ENCODE data around the gene C4orf50. TPM values are rescaled to one million over a fixed set of nuclear protein-coding genes. Genes with fewer than 3 reads are reported as not detected.

C4orf50 gene
- total RNA-seq, 2 donors from 2014 or later, result 0.13 TPM; not detected in 1

DNA sequence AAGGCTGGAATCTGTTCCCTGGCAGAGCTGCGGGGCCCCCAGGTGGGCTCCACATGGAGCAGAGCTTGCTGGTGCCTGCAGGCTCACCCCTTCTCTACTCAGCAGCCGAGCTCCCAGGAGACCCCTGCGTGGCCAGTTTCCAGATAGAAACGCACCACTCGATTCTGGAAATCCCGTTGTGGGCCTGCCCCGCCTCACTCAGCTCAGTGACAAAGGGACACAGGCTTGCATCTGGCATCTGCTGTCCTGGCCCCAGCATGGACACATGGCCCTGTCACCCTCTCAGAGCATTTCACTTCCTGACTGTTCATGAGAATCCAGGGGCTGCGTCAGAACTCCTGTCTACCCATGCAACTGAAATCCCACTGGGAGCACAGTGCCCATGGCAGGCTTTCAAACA lies 20.5 kb upstream of the C4orf50 start:
- no peak for DNase-seq

GRCh38 chr4:6035786-6036185 lies 17.6 kb upstream of the C4orf50 start:
- no peak for DNase-seq
- Histone ChIP-seq H3K36me3 (no peaks in the 10 kb centered on the region), H3K27ac (no peak overlapping the region), H3K4me3 (no peak overlapping the region), H3K27me3 (no peaks in the 10 kb centered on the region), H3K9ac (ENCODE audit: low read depth in 2 of 2, low read length in 2 of 2) (no peak overlapping the region), H3K4me1 (no peaks in the 10 kb centered on the region), H3K9me3 (no peaks in the 10 kb centered on the region)
- intact Hi-C loops (cut with DNase I), result no loop called here
- TF ChIP-seq, protein P1, sequence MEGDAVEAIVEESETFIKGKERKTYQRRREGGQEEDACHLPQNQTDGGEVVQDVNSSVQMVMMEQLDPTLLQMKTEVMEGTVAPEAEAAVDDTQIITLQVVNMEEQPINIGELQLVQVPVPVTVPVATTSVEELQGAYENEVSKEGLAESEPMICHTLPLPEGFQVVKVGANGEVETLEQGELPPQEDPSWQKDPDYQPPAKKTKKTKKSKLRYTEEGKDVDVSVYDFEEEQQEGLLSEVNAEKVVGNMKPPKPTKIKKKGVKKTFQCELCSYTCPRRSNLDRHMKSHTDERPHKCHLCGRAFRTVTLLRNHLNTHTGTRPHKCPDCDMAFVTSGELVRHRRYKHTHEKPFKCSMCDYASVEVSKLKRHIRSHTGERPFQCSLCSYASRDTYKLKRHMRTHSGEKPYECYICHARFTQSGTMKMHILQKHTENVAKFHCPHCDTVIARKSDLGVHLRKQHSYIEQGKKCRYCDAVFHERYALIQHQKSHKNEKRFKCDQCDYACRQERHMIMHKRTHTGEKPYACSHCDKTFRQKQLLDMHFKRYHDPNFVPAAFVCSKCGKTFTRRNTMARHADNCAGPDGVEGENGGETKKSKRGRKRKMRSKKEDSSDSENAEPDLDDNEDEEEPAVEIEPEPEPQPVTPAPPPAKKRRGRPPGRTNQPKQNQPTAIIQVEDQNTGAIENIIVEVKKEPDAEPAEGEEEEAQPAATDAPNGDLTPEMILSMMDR (IDR thresholded peaks at IDR 0.05), result no peak

More for the DNA sequence above, 20.5 kb upstream of the C4orf50 start:
- H3K4me1 ChIP-seq, result no peaks in the 10 kb centered on the region
- H3K27me3 ChIP-seq, result no peaks in the 10 kb centered on the region
- no peaks in the 10 kb centered on the region for H3K36me3 ChIP-seq
- H3K9ac ChIP-seq (ENCODE audit: low read depth in 2 of 2, low read length in 2 of 2), result no peak overlapping the region
- intact Hi-C loops (cut with DNase I), result no loop called here
- TF ChIP-seq, protein P1 (IDR thresholded peaks at IDR 0.05), result no peak
- no peak overlapping the region for H3K27ac ChIP-seq
- no peak overlapping the region for H3K4me3 ChIP-seq
- H3K9me3 ChIP-seq, result no peaks in the 10 kb centered on the region

DNA sequence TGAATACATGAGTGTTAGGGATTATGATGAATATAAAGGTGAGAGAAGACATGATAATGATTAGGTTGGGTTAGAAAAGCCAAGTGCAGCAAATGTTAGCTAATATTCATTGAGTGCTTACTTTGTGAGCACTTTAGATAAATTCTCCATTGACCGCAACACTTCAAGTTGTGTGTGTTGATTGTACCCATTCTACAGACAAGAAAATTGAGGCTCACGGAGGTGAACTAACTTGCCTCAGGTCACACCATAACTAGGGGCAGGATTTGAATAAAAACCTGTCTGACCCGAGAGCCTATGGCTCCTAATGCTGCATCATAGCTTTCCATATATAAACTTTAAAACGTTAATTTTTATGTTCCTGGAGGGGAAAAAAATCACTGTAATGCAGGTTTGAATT lies 15.2 kb upstream of the C4orf50 start:
- TF ChIP-seq, protein P1 (IDR thresholded peaks at IDR 0.05), result no peak
- Histone ChIP-seq H3K27ac (no peak overlapping the region), H3K36me3 (no peaks in the 10 kb centered on the region)

DNA sequence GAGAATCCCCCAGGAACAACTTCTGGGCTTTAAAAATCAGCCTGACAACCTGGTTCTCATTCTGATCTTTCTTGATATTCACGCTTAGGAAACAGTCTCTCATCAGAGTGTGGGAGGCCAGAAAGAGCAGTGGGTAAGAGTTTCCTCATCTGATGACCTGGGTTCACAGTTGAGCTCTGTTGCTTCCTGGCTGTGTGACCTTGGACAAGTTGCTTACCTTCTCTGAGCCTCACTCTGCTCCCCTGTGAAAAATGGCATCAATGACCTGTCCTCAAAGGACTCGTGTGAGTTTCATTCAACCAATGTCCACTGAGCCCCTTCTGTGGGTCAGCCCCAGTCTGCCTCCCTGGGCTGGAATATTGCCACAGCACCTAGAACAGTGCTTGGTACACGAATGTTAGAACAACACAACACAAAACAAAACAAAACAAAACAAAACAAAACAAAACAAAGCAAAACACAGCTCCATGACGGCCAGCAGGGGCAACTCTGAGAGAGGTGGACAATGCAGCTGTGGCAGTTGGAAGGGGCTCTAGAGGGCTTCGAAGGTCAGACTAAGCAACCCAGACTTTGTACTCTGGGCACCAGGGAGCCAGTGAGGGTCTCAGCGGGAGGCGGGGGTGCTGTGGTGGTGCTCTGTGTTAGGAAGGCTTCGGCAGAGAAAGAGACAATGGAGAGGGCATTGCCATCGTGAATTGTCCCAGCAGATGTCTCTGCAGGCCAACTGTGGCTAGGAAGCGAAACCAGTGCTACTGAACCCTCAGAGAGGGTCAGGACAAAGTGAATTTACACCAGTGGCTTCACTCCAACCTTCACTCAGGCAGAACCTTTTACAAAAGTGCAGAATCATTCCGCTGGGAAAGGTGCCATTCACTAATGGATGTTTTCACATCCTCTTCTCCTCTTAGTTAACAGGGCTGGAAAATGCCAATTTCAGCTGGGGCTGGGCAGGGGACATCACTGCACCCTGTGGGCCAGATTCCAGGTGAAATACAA lies 14.3 kb upstream of the C4orf50 start:
- DNase-seq, result no peak
- TF ChIP-seq, protein P1 (IDR thresholded peaks at IDR 0.05), result no peak
- intact Hi-C loops (cut with DNase I), result no loop called here
- Histone ChIP-seq H3K9me3 (no peaks in the 10 kb centered on the region), H3K36me3 (no peaks in the 10 kb centered on the region), H3K4me3 (no peak overlapping the region), H3K9ac (ENCODE audit: low read depth in 2 of 2, low read length in 2 of 2) (no peak overlapping the region), H3K27ac (no peak overlapping the region), H3K27me3 (no peaks in the 10 kb centered on the region), H3K4me1 (no peaks in the 10 kb centered on the region)

More for the DNA sequence above, 15.2 kb upstream of the C4orf50 start:
- Histone ChIP-seq H3K9me3 (no peaks in the 10 kb centered on the region), H3K27me3 (no peaks in the 10 kb centered on the region), H3K4me1 (no peaks in the 10 kb centered on the region), H3K4me3 (no peak overlapping the region), H3K9ac (ENCODE audit: low read depth in 2 of 2, low read length in 2 of 2) (no peak overlapping the region)
- intact Hi-C loops (cut with DNase I), result no loop called here
- no peak for DNase-seq

GRCh38 chr4:6031846-6032245 lies 13.6 kb upstream of the C4orf50 start:
- no peaks in the 10 kb centered on the region for H3K36me3 ChIP-seq
- H3K9me3 ChIP-seq, result no peaks in the 10 kb centered on the region
- H3K27me3 ChIP-seq, result no peaks in the 10 kb centered on the region
- no peak overlapping the region for H3K9ac ChIP-seq (ENCODE audit: low read depth in 2 of 2, low read length in 2 of 2)
- H3K4me3 ChIP-seq, result no peak overlapping the region
- intact Hi-C loops (cut with DNase I), result no loop called here
- H3K27ac ChIP-seq, result no peak overlapping the region
- TF ChIP-seq, protein P1 (IDR thresholded peaks at IDR 0.05), result no peak
- no peak for DNase-seq
- no peaks in the 10 kb centered on the region for H3K4me1 ChIP-seq

Measured in colonic mucosa (tissue), 4 donors.